Measurements from ENCODE around the gene TACC2.

- TF ChIP-seq CTCF (IDR thresholded peaks at IDR 0.05; ENCODE audit: extremely low read depth in 1 of 2, insufficient read depth in 1 of 2, low read depth in 1 of 2, low read length in 2 of 2) (no peak), EZH2 (IDR thresholded peaks at IDR 0.05; ENCODE audit: borderline replicate concordance, low read depth, low read length, severe bottlenecking) (no peak), POLR2A (IDR thresholded peaks at IDR 0.05; ENCODE audit: low read depth, low read length) (no peak), JUN (IDR thresholded peaks at IDR 0.05; ENCODE audit: borderline replicate concordance, insufficient read depth, insufficient read length, low read depth) (no peak)
- TF ChIP-seq, protein P1, sequence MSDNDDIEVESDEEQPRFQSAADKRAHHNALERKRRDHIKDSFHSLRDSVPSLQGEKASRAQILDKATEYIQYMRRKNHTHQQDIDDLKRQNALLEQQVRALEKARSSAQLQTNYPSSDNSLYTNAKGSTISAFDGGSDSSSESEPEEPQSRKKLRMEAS (IDR thresholded peaks at IDR 0.05; ENCODE audit: insufficient read depth, insufficient read length): no peak
Observed at GRCh38 chr10:122282909-122283308, 293.9 kb downstream of the TACC2 start.
